WTC11 (cell line): Measurements from ENCODE around the gene PIWIL4.
"Not testable (repeated sequence)": the region's sequence is repeated elsewhere in the genome, so short reads cannot be mapped to it uniquely, and the experiment has no call there.

Experiments used
- CBFB ChIP-seq: sonication (generic); formaldehyde crosslinking; IDR thresholded peaks from 2 replicates; pipeline ENCODE4 v1.8.1; 2022; ENCODE audit warnings: mild to moderate bottlenecking, low read depth, missing genetic modification reagents
- CREB1 ChIP-seq: sonication (generic); formaldehyde crosslinking; IDR thresholded peaks from 2 replicates; pipeline ENCODE4 v1.8.0; 2023; ENCODE audit warnings: mild to moderate bottlenecking, missing genetic modification reagents
- ETV6 ChIP-seq: sonication (generic); formaldehyde crosslinking; IDR thresholded peaks from 2 replicates; pipeline ENCODE4 v1.8.1; 2022; ENCODE audit warnings: mild to moderate bottlenecking, missing genetic modification reagents
- FOXP1 ChIP-seq: sonication (generic); formaldehyde crosslinking; IDR thresholded peaks from 2 replicates; pipeline ENCODE4 v1.8.0; 2022; ENCODE audit warnings: missing genetic modification reagents, mild to moderate bottlenecking, moderate library complexity, borderline replicate concordance
- IRF1 ChIP-seq: sonication (generic); formaldehyde crosslinking; IDR thresholded peaks from 2 replicates; pipeline ENCODE4 v1.8.0; 2023; ENCODE audit warnings: missing genetic modification reagents
- IRF2 ChIP-seq: sonication (generic); formaldehyde crosslinking; IDR thresholded peaks from 2 replicates; pipeline ENCODE4 v1.8.0; 2022; ENCODE audit warnings: low read depth, missing genetic modification reagents, borderline replicate concordance
- SMAD4 ChIP-seq: sonication (generic); formaldehyde crosslinking; IDR thresholded peaks from 2 replicates; pipeline ENCODE4 v1.8.0; 2022; ENCODE audit warnings: mild to moderate bottlenecking, missing genetic modification reagents
- SP1 ChIP-seq: sonication (generic); formaldehyde crosslinking; conservative IDR thresholded peaks from 2 replicates; pipeline ENCODE4 v1.8.1; 2022; ENCODE audit warnings: missing genetic modification reagents
- ZNF232 ChIP-seq: sonication (generic); formaldehyde crosslinking; IDR thresholded peaks from 2 replicates; pipeline ENCODE4 v1.8.0; 2022; ENCODE audit warnings: mild to moderate bottlenecking, missing genetic modification reagents
- ZNF263 ChIP-seq: sonication (generic); formaldehyde crosslinking; IDR thresholded peaks from 2 replicates; pipeline ENCODE4 v1.8.1; 2022; ENCODE audit warnings: low read depth, mild to moderate bottlenecking, moderate library complexity, missing genetic modification reagents
- TF ChIP-seq, protein P1 (sequence below): fragments of 200-600 bp; IDR thresholded peaks from 2 replicates; pipeline ENCODE4 v1.8.0; 2022; ENCODE audit warnings: antibody characterized with exemption
- TF ChIP-seq, protein P2 (sequence below): sonication (generic); formaldehyde crosslinking; IDR thresholded peaks from 2 replicates; pipeline ENCODE4 v1.8.1; 2022; ENCODE audit warnings: low read depth, missing genetic modification reagents, borderline replicate concordance
- TF ChIP-seq, protein P3 (sequence below): fragments of 250-450 bp; sonication (Bioruptor Pico); IDR thresholded peaks from 2 replicates; pipeline ENCODE4 v2.1.2; 2022; ENCODE audit warnings: mild to moderate bottlenecking, moderate library complexity

- TF ChIP-seq, protein P1, sequence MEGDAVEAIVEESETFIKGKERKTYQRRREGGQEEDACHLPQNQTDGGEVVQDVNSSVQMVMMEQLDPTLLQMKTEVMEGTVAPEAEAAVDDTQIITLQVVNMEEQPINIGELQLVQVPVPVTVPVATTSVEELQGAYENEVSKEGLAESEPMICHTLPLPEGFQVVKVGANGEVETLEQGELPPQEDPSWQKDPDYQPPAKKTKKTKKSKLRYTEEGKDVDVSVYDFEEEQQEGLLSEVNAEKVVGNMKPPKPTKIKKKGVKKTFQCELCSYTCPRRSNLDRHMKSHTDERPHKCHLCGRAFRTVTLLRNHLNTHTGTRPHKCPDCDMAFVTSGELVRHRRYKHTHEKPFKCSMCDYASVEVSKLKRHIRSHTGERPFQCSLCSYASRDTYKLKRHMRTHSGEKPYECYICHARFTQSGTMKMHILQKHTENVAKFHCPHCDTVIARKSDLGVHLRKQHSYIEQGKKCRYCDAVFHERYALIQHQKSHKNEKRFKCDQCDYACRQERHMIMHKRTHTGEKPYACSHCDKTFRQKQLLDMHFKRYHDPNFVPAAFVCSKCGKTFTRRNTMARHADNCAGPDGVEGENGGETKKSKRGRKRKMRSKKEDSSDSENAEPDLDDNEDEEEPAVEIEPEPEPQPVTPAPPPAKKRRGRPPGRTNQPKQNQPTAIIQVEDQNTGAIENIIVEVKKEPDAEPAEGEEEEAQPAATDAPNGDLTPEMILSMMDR, result not testable (repeated sequence)
- not testable (repeated sequence) for TF ChIP-seq SMAD4 (CRISPR knock-in tag); IRF2 (CRISPR knock-in tag); ZNF263 (CRISPR knock-in tag); CBFB (CRISPR knock-in tag); SP1; ETV6 (CRISPR knock-in tag); IRF1; FOXP1 (CRISPR knock-in tag); CREB1 (CRISPR knock-in tag); ZNF232 (CRISPR knock-in tag)
- TF ChIP-seq, protein P2, sequence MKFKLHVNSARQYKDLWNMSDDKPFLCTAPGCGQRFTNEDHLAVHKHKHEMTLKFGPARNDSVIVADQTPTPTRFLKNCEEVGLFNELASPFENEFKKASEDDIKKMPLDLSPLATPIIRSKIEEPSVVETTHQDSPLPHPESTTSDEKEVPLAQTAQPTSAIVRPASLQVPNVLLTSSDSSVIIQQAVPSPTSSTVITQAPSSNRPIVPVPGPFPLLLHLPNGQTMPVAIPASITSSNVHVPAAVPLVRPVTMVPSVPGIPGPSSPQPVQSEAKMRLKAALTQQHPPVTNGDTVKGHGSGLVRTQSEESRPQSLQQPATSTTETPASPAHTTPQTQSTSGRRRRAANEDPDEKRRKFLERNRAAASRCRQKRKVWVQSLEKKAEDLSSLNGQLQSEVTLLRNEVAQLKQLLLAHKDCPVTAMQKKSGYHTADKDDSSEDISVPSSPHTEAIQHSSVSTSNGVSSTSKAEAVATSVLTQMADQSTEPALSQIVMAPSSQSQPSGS (CRISPR knock-in tag), result not testable (repeated sequence)
- TF ChIP-seq, protein P3, sequence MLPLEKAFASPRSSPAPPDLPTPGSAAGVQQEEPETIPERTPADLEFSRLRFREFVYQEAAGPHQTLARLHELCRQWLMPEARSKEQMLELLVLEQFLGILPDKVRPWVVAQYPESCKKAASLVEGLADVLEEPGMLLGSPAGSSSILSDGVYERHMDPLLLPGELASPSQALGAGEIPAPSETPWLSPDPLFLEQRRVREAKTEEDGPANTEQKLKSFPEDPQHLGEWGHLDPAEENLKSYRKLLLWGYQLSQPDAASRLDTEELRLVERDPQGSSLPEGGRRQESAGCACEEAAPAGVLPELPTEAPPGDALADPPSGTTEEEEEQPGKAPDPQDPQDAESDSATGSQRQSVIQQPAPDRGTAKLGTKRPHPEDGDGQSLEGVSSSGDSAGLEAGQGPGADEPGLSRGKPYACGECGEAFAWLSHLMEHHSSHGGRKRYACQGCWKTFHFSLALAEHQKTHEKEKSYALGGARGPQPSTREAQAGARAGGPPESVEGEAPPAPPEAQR (CRISPR knock-in tag), result not testable (repeated sequence)
Observed at GRCh38 chr11:94555752-94556329, 11.3 kb upstream of the PIWIL4 start.
